Prostate gland (tissue), 2 donors: ENCODE results near the gene FBLIM1. TPM values are rescaled to one million over a fixed set of nuclear protein-coding genes. Genes with fewer than 3 reads are reported as not detected.
A peak's percentile ranks its signal among the peaks of the same experiment; 100 is the strongest.

Experiments used
- DNase-seq: peaks from one replicate; pipeline ENCODE4 v3.0.0-alpha.2; 2019; ENCODE audit warnings: low spot score
- H3K27ac ChIP-seq, 2 donors: fragments of 200-600 bp; sonication (generic); 2 replicates each; pipeline ENCODE4 v1.5.1; 2017 to 2019
- H3K27me3 ChIP-seq: fragments of 200-600 bp; sonication (generic); replicated peaks from 2 replicates; pipeline ENCODE4 v1.5.1; 2019; ENCODE audit not compliant: insufficient read depth
- H3K36me3 ChIP-seq, 2 donors: fragments of 200-600 bp; sonication (generic); 1 replicate in 1 of 2; 2 replicates in 1 of 2; pipeline versions ENCODE4 v1.5.1 to v1.8.1; 2017 to 2019
- H3K4me1 ChIP-seq: fragments of 200-600 bp; sonication (generic); replicated peaks from 2 replicates; pipeline ENCODE4 v1.5.1; 2019
- H3K4me3 ChIP-seq, 2 donors: fragments of 200-600 bp; sonication (generic); 2 replicates each; pipeline ENCODE4 v1.5.1; 2017 to 2019
- H3K9me3 ChIP-seq: fragments of 200-600 bp; sonication (generic); 2 replicates; pipeline ENCODE4 v1.5.1; 2017
- POLR2A ChIP-seq: fragments of 450-650 bp; IDR thresholded peaks from one replicate; pipeline ENCODE4 v1.6.1; 2016; ENCODE audit warnings: antibody characterized with exemption, mild to moderate bottlenecking
- POLR2AphosphoS5 ChIP-seq: sonication (generic); formaldehyde crosslinking; IDR thresholded peaks from one replicate; pipeline ENCODE4 v1.6.1; 2017; ENCODE audit warnings: antibody characterized with exemption
- WGBS: methylation state at CpG from one replicate; pipeline ENCODE4 v1.1.5; 2018; 5-methylcytosine and 5-hydroxymethylcytosine counted together
- intact Hi-C: fragments of 100-400 bp; cut with DNase I; formaldehyde crosslinking; loops from one replicate; pipeline ENCODE4 v1.14.2; 2022
- total RNA-seq, 2 donors: library from RNA; depleted of rRNA; stranded (reverse); fragments of >200 nt; gene quantifications; one replicate each; pipeline ENCODE4 v1.1.0, GENCODE V29; 2016
- TF ChIP-seq, protein P1 (sequence below), 4 experiments: fragments of 200-600 bp in 2 of 4; fragments of 450-650 bp in 2 of 4; sonication (generic) in 2 of 4; IDR thresholded peaks; 1 replicate in 3 of 4; 2 replicates in 1 of 4; pipeline ENCODE4 v1.5.1; 2016 to 2019; ENCODE audit warnings: antibody characterized with exemption in 4 of 4, mild to moderate bottlenecking in 2 of 4, moderate library complexity in 2 of 4

FBLIM1 gene
- total RNA-seq, 2 donors from 2014 or later, result 33.1 to 111 TPM

DNA sequence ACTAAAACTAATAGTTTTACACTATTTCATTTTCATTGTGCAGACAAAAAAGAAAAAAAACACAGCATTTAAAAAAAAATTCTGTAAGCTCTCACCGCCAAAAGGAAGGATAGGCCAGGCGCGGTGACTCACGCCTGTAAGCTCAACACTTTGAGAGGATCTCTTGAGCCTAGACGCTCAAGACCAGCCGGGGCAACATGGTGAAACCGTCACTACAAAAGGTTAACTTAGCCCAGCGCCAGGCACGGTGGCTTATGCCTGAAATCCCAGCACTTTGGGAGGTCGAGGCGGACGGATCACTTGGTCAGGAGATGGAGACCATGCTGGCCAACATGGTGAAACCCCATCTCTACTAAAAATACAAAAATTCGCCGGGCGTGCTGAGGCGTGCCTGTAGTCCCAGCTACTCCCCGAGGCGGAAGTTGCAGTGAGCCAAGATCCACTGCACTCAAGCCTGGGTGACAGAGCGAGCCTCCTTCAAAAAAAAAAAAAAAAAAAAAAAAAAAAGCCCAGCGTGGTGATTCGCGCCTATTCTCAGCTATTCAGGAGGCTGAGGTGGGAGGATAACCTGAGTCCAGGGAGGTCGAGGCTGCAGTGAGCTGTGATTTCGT, 74.6 kb downstream of the FBLIM1 start:
- peak; percentile 81 for DNase-seq
- intact Hi-C loops, result loop anchor here (5.0 kb wide), 1 partner anchor 119 kb away; no protein-coding TSS in a partner anchor
- WGBS, result 45% methylated on average over 24 of the region's 24 CpGs
- TF ChIP-seq POLR2AphosphoS5 (peak; percentile 68), POLR2A (no peak)
- TF ChIP-seq, protein P1, sequence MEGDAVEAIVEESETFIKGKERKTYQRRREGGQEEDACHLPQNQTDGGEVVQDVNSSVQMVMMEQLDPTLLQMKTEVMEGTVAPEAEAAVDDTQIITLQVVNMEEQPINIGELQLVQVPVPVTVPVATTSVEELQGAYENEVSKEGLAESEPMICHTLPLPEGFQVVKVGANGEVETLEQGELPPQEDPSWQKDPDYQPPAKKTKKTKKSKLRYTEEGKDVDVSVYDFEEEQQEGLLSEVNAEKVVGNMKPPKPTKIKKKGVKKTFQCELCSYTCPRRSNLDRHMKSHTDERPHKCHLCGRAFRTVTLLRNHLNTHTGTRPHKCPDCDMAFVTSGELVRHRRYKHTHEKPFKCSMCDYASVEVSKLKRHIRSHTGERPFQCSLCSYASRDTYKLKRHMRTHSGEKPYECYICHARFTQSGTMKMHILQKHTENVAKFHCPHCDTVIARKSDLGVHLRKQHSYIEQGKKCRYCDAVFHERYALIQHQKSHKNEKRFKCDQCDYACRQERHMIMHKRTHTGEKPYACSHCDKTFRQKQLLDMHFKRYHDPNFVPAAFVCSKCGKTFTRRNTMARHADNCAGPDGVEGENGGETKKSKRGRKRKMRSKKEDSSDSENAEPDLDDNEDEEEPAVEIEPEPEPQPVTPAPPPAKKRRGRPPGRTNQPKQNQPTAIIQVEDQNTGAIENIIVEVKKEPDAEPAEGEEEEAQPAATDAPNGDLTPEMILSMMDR (IDR thresholded peaks at IDR 0.05), result no peak
- H3K4me1 ChIP-seq, result no peaks in the 10 kb centered on the region
- H3K9me3 ChIP-seq, result no peaks in the 10 kb centered on the region
- H3K36me3 ChIP-seq, result no peaks in the 10 kb centered on the region
- peak overlapping the region; percentile 99 to 100 for H3K27ac ChIP-seq
- peak overlapping the region; percentile 53 to 79 for H3K4me3 ChIP-seq
- H3K27me3 ChIP-seq, result no peaks in the 10 kb centered on the region

DNA sequence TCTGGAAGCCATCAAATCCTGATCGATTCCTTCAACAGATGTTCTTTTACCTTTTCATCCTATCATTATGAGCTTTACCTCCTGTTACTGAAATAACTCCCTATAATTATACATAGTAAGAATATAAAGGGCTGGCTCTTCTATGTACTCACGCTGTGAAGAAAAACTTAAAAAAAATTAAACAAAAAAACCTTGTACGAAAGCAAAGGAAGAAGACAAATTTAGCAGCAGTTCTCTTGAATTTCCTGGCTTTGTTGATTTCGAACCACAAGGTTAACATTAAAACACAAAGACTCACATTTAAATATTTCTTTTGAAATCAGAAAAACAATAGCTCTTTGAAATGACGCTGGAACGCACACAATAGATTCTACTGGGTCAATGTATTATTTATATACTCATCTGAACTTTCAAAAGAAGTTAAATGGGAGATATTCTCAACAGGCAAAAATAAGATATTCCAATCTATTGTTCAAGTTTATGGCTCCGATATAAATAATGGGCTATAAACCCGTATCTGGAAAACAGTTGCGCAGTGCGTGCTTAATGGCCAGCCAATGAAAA, 75.3 kb downstream of the FBLIM1 start:
- Histone ChIP-seq H3K9me3 (no peaks in the 10 kb centered on the region), H3K4me1 (no peaks in the 10 kb centered on the region), H3K4me3 (peak overlapping the region; percentile 53 to 79), H3K27ac (peak overlapping the region; percentile 99 to 100), H3K36me3 (no peaks in the 10 kb centered on the region), H3K27me3 (no peaks in the 10 kb centered on the region)
- under 1% methylated on average over 10 of the region's 10 CpGs for WGBS
- TF ChIP-seq POLR2AphosphoS5 (no peak), POLR2A (peak; percentile 30)
- TF ChIP-seq, protein P1 (IDR thresholded peaks at IDR 0.05), result no peak
- intact Hi-C loops, result loop anchor here (2.0 to 5.0 kb wide), 2 partner anchors 15 to 118 kb away; no protein-coding TSS in a partner anchor
- DNase-seq, result no peak

DNA sequence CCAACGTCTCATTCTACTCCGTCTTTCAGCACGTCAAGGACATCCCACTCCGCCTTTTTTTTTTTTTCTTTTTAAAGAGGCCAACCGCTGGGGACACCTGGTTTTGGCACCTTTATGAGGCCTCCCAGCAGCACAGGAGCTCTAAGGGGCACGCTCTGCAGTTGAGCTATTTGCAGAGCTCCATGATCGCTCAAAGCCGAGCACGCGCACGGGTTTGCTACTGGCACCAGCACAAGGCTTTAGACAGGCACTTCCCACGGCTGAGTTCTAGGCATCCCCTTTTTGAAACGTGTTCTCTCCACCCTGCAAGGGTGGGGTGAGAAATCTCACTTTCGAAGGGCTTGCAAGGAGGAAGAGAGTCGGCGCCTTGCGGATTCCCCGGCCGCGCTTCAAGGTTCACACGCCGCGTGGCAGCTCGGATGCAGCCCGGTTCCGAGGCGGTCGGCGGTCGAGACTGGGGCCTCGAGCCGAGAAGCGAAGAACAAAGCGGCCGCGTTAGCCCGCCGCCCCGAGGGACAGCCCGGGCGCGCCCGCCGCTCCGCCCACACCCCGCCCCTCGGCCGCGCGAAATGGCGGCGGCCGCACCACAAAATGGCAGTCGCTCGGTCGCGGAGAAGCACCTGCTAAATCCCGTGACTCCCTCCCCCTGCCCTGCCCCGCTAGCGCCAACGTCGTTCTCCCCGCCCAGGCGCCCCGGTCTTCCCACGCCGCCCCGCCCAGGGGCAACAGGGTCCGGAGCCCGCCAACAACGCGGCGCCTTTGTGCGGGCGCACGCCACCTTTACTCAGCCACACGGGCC, 76.0 kb downstream of the FBLIM1 start:
- intact Hi-C loops, result loop anchor here (2.0 to 5.0 kb wide), 2 partner anchors 14 to 118 kb away; no protein-coding TSS in a partner anchor
- Histone ChIP-seq H3K4me1 (no peaks in the 10 kb centered on the region), H3K27me3 (no peaks in the 10 kb centered on the region), H3K36me3 (no peaks in the 10 kb centered on the region), H3K27ac (peak overlapping the region; percentile 99 to 100), H3K4me3 (peak overlapping the region; percentile 53 to 79), H3K9me3 (no peaks in the 10 kb centered on the region)
- DNase-seq, result peak; percentile 87
- WGBS, result under 1% methylated on average over 73 of the region's 77 CpGs
- TF ChIP-seq POLR2AphosphoS5 (peak; percentile 89), POLR2A (peak; percentile 75)
- TF ChIP-seq, protein P1 (IDR thresholded peaks at IDR 0.05), result peak in 1 of 4 experiments; percentile 3

DNA sequence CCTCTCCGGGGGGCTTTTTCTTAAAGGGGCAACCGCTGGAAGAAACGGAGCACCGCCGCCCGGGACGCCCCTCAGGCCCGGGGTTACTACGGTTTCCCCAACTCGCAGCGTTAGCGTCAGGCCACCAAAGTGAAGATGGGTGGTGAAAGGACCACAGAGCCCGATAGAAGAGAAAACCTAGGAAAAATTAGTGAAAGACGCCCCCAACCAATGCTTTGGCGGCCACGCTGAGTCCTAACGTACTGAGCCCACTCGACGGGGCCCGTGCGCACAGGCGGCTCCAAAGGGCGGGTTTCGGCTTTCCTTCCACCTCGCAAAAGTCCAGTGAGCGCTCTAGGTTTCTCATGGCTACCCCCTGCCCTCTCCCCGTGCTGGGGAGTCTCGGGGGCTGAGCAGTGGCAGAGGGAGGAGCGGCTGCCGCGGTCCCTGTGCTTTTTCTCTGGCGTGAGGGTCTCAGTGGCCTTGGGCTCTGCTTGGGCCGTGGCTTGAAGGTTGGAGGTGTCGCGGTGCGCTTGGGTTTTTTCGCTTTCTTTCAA, 76.7 kb downstream of the FBLIM1 start:
- Histone ChIP-seq H3K36me3 (no peaks in the 10 kb centered on the region), H3K9me3 (no peaks in the 10 kb centered on the region), H3K27ac (peak overlapping the region; percentile 99 to 100), H3K4me3 (peak overlapping the region; percentile 53 to 79), H3K27me3 (no peaks in the 10 kb centered on the region), H3K4me1 (no peaks in the 10 kb centered on the region)
- WGBS, result under 1% methylated on average over 37 of the region's 37 CpGs
- no peak for TF ChIP-seq POLR2AphosphoS5
- TF ChIP-seq POLR2A, result no peak
- TF ChIP-seq, protein P1 (IDR thresholded peaks at IDR 0.05), result no peak
- DNase-seq, result no peak
- intact Hi-C loops, result loop anchor here (2.0 kb wide), 1 partner anchor 14 kb away; no protein-coding TSS in a partner anchor
